Endodermal cell (in vitro differentiated cells): ENCODE data around the gene PCDH8. TPM values are rescaled to one million over a fixed set of nuclear protein-coding genes. Genes with fewer than 3 reads are reported as not detected.

Experiments used
- DNase-seq: peaks from one replicate; pipeline ENCODE4 v3.0.0-alpha.2; 2017
- H3K27ac ChIP-seq: 2 replicates; pipeline ENCODE4 v1.5.1; 2013; ENCODE audit warnings: mild to moderate bottlenecking, low read depth, low read length, moderate library complexity
- H3K27me3 ChIP-seq: 2 replicates; pipeline ENCODE4 v1.6.1; 2013; ENCODE audit warnings: mild to moderate bottlenecking, low read length, moderate library complexity; ENCODE audit not compliant: insufficient read depth, control insufficient read depth, poor library complexity, severe bottlenecking
- H3K36me3 ChIP-seq: 2 replicates; pipeline ENCODE4 v1.7.0; 2013; ENCODE audit warnings: mild to moderate bottlenecking, low read length, moderate library complexity; ENCODE audit not compliant: control insufficient read depth, insufficient read depth
- H3K4me1 ChIP-seq: one replicate; pipeline ENCODE4 v1.7.0; 2013; ENCODE audit warnings: low read length; ENCODE audit not compliant: control insufficient read depth, insufficient read depth
- H3K4me3 ChIP-seq: 2 replicates; pipeline ENCODE4 v1.5.1; 2013; ENCODE audit warnings: mild to moderate bottlenecking, low read length, moderate library complexity
- H3K9ac ChIP-seq: 2 replicates; pipeline ENCODE4 v1.6.1; 2013; ENCODE audit warnings: mild to moderate bottlenecking, low read length, moderate library complexity; ENCODE audit not compliant: poor library complexity, severe bottlenecking; ENCODE audit errors: extremely low read depth
- H3K9me3 ChIP-seq: 2 replicates; pipeline ENCODE4 v1.6.1; 2013; ENCODE audit warnings: mild to moderate bottlenecking, low read length, moderate library complexity; ENCODE audit not compliant: control insufficient read depth
- H3K27ac Mint-ChIP-seq: 2 replicates; pipeline ENCODE4 v1.8.0; 2020; ENCODE audit warnings: mixed read lengths
- H3K27me3 Mint-ChIP-seq: 2 replicates; pipeline ENCODE4 v1.8.0; 2021; ENCODE audit warnings: mild to moderate bottlenecking, mixed read lengths; ENCODE audit not compliant: insufficient read depth
- H3K36me3 Mint-ChIP-seq: 2 replicates; pipeline ENCODE4 v1.8.0; 2020; ENCODE audit warnings: low read depth, mixed read lengths
- H3K4me1 Mint-ChIP-seq: 2 replicates; pipeline ENCODE4 v1.8.0; 2020; ENCODE audit warnings: mixed read lengths
- H3K4me3 Mint-ChIP-seq: 2 replicates; pipeline ENCODE4 v1.8.0; 2020; ENCODE audit warnings: mild to moderate bottlenecking, moderate library complexity, mixed read lengths
- H3K9me3 Mint-ChIP-seq: 2 replicates; pipeline ENCODE4 v1.8.0; 2020; ENCODE audit warnings: mild to moderate bottlenecking, mixed read lengths
- WGBS, 2 experiments: methylation state at CpG; one replicate each; pipeline versions ENCODE4 v1.1.5 to v1.1.7; 2013; ENCODE audit warnings: missing lambda C conversion rate in 2 of 2, mixed read lengths in 1 of 2; ENCODE audit not compliant: insufficient coverage in 1 of 2, insufficient read length in 1 of 2; 5-methylcytosine and 5-hydroxymethylcytosine counted together
- total RNA-seq, 2 donors: library from RNA; stranded (reverse); fragmentation: NEBNext Ultra II Directional in 1 of 2; extraction: Animal tissue kit (Norgen Biotek cat#: 25700) in 1 of 2; gene quantifications; 2 replicates in 1 of 2; 3 replicates in 1 of 2; pipeline ENCODE4 v1.2.1, GENCODE V29; 2021
- TF ChIP-seq, protein P1 (sequence below): fragments of 200-600 bp; sonication (generic); conservative IDR thresholded peaks from 2 replicates; pipeline ENCODE4 v1.5.0; 2021; ENCODE audit warnings: antibody characterized with exemption, mild to moderate bottlenecking

Gene PCDH8
- total RNA-seq, 2 donors from 2014 or later: 1.8 to 10.6 TPM

GRCh38 chr13:52879950-52880741, 31.7 kb upstream of the PCDH8 start:
- H3K27ac ChIP-seq: no peak overlapping the region
- no peaks in the 10 kb centered on the region for H3K36me3 Mint-ChIP-seq
- 6 to 8% methylated on average over 3 to 6 of the region's 6 CpGs for WGBS, 2 experiments
- peaks cover 13% of the 10 kb centered on the region for H3K9me3 Mint-ChIP-seq
- peaks cover 45% of the 10 kb centered on the region for H3K4me1 Mint-ChIP-seq
- H3K4me3 ChIP-seq: no peak overlapping the region
- H3K9me3 ChIP-seq: peaks cover 15% of the 10 kb centered on the region
- H3K4me3 Mint-ChIP-seq: peak overlapping the region; percentile 10
- H3K36me3 ChIP-seq: no peaks in the 10 kb centered on the region
- peaks cover 40% of the 10 kb centered on the region for H3K27me3 Mint-ChIP-seq
- no peak overlapping the region for H3K9ac ChIP-seq
- peaks cover 41% of the 10 kb centered on the region for H3K27me3 ChIP-seq
- H3K27ac Mint-ChIP-seq: peak overlapping the region; percentile 9
- peaks cover 9% of the 10 kb centered on the region for H3K4me1 ChIP-seq
- TF ChIP-seq, protein P1, sequence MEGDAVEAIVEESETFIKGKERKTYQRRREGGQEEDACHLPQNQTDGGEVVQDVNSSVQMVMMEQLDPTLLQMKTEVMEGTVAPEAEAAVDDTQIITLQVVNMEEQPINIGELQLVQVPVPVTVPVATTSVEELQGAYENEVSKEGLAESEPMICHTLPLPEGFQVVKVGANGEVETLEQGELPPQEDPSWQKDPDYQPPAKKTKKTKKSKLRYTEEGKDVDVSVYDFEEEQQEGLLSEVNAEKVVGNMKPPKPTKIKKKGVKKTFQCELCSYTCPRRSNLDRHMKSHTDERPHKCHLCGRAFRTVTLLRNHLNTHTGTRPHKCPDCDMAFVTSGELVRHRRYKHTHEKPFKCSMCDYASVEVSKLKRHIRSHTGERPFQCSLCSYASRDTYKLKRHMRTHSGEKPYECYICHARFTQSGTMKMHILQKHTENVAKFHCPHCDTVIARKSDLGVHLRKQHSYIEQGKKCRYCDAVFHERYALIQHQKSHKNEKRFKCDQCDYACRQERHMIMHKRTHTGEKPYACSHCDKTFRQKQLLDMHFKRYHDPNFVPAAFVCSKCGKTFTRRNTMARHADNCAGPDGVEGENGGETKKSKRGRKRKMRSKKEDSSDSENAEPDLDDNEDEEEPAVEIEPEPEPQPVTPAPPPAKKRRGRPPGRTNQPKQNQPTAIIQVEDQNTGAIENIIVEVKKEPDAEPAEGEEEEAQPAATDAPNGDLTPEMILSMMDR: no peak
- peak; percentile 55 for DNase-seq

- Mint-ChIP-seq H3K4me1 (peaks cover 39% of the 10 kb centered on the region), H3K9me3 (peaks cover 25% of the 10 kb centered on the region), H3K27me3 (peaks cover 40% of the 10 kb centered on the region), H3K36me3 (peaks cover 2% of the 10 kb centered on the region), H3K27ac (no peak overlapping the region), H3K4me3 (no peak overlapping the region)
- Histone ChIP-seq H3K9me3 (peaks cover 26% of the 10 kb centered on the region), H3K27me3 (peaks cover 36% of the 10 kb centered on the region), H3K36me3 (no peaks in the 10 kb centered on the region), H3K4me3 (no peak overlapping the region), H3K9ac (no peak overlapping the region), H3K27ac (no peak overlapping the region), H3K4me1 (peaks cover 9% of the 10 kb centered on the region)
- peak; percentile 32 for DNase-seq
- WGBS, 2 experiments: 83 to 94% methylated on average over 3 of the region's 3 CpGs
- TF ChIP-seq, protein P1: no peak
Observed at GRCh38 chr13:52878831-52879230, 30.4 kb upstream of the PCDH8 start.

GRCh38 chr13:52870143-52870542, 21.7 kb upstream of the PCDH8 start:
- H3K36me3 ChIP-seq: no peaks in the 10 kb centered on the region
- no peak overlapping the region for H3K4me3 ChIP-seq
- Mint-ChIP-seq H3K9me3 (peaks cover 14% of the 10 kb centered on the region), H3K4me3 (no peak overlapping the region), H3K27me3 (peaks cover 58% of the 10 kb centered on the region), H3K27ac (no peak overlapping the region), H3K36me3 (peaks cover 2% of the 10 kb centered on the region), H3K4me1 (peaks cover 1% of the 10 kb centered on the region)
- H3K9ac ChIP-seq: no peak overlapping the region
- TF ChIP-seq, protein P1: no peak
- 91 to 100% methylated on average over 1 to 3 of the region's 3 CpGs for WGBS, 2 experiments
- peak; percentile 4 for DNase-seq
- peaks cover 65% of the 10 kb centered on the region for H3K27me3 ChIP-seq
- no peak overlapping the region for H3K27ac ChIP-seq
- H3K4me1 ChIP-seq: no peaks in the 10 kb centered on the region
- peaks cover 13% of the 10 kb centered on the region for H3K9me3 ChIP-seq
